Measurements from ENCODE around the gene TMEM132D. TPM values are rescaled to one million over a fixed set of nuclear protein-coding genes. Genes with fewer than 3 reads are reported as not detected.

The TMEM132D gene
- total RNA-seq, 1 donor from 2014 or later = 1.1 TPM

GRCh38 chr12:129230995-129231394 lies 672.8 kb downstream of the TMEM132D start:
- Histone ChIP-seq H2AFZ (replicated peaks) (no peak overlapping the region), H3K4me3 (no peak overlapping the region), H3K79me2 (ENCODE audit: low read depth) (no peaks in the 10 kb centered on the region), H4K20me1 (ENCODE audit: low read depth) (no peaks in the 10 kb centered on the region), H3K27ac (no peak overlapping the region), H3K4me1 (peaks cover 12% of the 10 kb centered on the region), H3K4me2 (no peak overlapping the region), H3K36me3 (no peaks in the 10 kb centered on the region), H3F3A (ENCODE audit: low read depth) (peaks cover 9% of the 10 kb centered on the region), H3K9ac (no peak overlapping the region), H3K27me3 (no peaks in the 10 kb centered on the region), H3K9me3 (ENCODE audit: low read depth) (no peaks in the 10 kb centered on the region)
- Mint-ChIP-seq H3K4me3 (no peak overlapping the region), H3K36me3 (no peaks in the 10 kb centered on the region), H3K9me3 (no peaks in the 10 kb centered on the region), H3K27me3 (ENCODE audit: insufficient read depth, low read depth) (peaks cover 4% of the 10 kb centered on the region), H3K4me1 (peaks cover 41% of the 10 kb centered on the region), H3K27ac (peak overlapping the region; percentile 21)
- no peak for DNase-seq (ENCODE audit: low spot score)
- TF ChIP-seq EZH2 (IDR thresholded peaks at IDR 0.05) = no peak

DNA sequence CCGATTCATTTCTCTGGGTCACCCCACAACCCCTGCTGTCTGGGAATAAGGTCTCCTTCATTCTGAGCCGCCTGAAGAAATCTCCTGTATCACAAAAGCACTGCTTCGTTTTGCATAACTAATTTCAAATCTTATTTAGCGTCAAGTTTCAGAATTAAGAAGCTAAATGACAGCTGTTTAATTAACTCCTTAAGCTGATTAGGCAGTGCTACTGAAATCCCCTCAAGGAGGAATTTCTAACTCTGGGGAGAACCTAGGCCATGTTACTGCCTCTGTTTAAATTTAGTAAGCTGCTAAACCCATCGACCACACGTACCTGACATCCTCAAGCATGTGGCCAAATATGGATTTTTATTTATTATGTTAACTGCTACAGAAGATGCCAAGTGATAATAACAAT lies 677.0 kb downstream of the TMEM132D start:
- no peaks in the 10 kb centered on the region for H4K20me1 ChIP-seq (ENCODE audit: low read depth)
- no peaks in the 10 kb centered on the region for H3K27me3 ChIP-seq
- no peak overlapping the region for H3K4me3 ChIP-seq
- no peaks in the 10 kb centered on the region for H3K36me3 Mint-ChIP-seq
- peak; percentile 34 for DNase-seq (ENCODE audit: low spot score)
- H3K79me2 ChIP-seq (ENCODE audit: low read depth) = no peaks in the 10 kb centered on the region
- H3K4me1 Mint-ChIP-seq = peaks cover 21% of the 10 kb centered on the region
- H3K4me1 ChIP-seq = peaks cover 12% of the 10 kb centered on the region
- H3K36me3 ChIP-seq = no peaks in the 10 kb centered on the region
- no peaks in the 10 kb centered on the region for H3K9me3 ChIP-seq (ENCODE audit: low read depth)
- peak overlapping the region; percentile 84 for H3K27ac Mint-ChIP-seq
- TF ChIP-seq CTCF (IDR thresholded peaks at IDR 0.05) (no peak), EZH2phosphoT487 (IDR thresholded peaks at IDR 0.05) (no peak), EZH2 (IDR thresholded peaks at IDR 0.05) (no peak)
- no peak overlapping the region for H3K27ac ChIP-seq
- no peak overlapping the region for H3K4me3 Mint-ChIP-seq
- H3K27me3 Mint-ChIP-seq (ENCODE audit: insufficient read depth, low read depth) = peaks cover 4% of the 10 kb centered on the region
- peak overlapping the region; percentile 45 for H3K4me2 ChIP-seq
- peaks cover 9% of the 10 kb centered on the region for H3F3A ChIP-seq (ENCODE audit: low read depth)
- no peak overlapping the region for H2AFZ ChIP-seq (replicated peaks)
- no peak overlapping the region for H3K9ac ChIP-seq
- H3K9me3 Mint-ChIP-seq = no peaks in the 10 kb centered on the region

- no peaks in the 10 kb centered on the region for H3K27me3 ChIP-seq
- H3K4me2 ChIP-seq = no peak overlapping the region
- H3K36me3 Mint-ChIP-seq = no peaks in the 10 kb centered on the region
- no peak for DNase-seq (ENCODE audit: low spot score)
- H3K9ac ChIP-seq = no peak overlapping the region
- H3F3A ChIP-seq (ENCODE audit: low read depth) = peaks cover 9% of the 10 kb centered on the region
- no peaks in the 10 kb centered on the region for H3K79me2 ChIP-seq (ENCODE audit: low read depth)
- H3K9me3 ChIP-seq (ENCODE audit: low read depth) = no peaks in the 10 kb centered on the region
- no peaks in the 10 kb centered on the region for H3K9me3 Mint-ChIP-seq
- no peak overlapping the region for H2AFZ ChIP-seq (replicated peaks)
- no peak overlapping the region for H3K27ac Mint-ChIP-seq
- no peak overlapping the region for H3K27ac ChIP-seq
- H4K20me1 ChIP-seq (ENCODE audit: low read depth) = no peaks in the 10 kb centered on the region
- TF ChIP-seq EZH2phosphoT487 (IDR thresholded peaks at IDR 0.05) (no peak), EZH2 (IDR thresholded peaks at IDR 0.05) (no peak), CTCF (IDR thresholded peaks at IDR 0.05) (no peak)
- peaks cover 3% of the 10 kb centered on the region for H3K27me3 Mint-ChIP-seq (ENCODE audit: insufficient read depth, low read depth)
- peaks cover 13% of the 10 kb centered on the region for H3K4me1 Mint-ChIP-seq
- H3K4me3 ChIP-seq = no peak overlapping the region
- peaks cover 12% of the 10 kb centered on the region for H3K4me1 ChIP-seq
- H3K4me3 Mint-ChIP-seq = no peak overlapping the region
- no peaks in the 10 kb centered on the region for H3K36me3 ChIP-seq
Measured at GRCh38 chr12:129226005-129226404, 677.8 kb downstream of the TMEM132D start.

DNA sequence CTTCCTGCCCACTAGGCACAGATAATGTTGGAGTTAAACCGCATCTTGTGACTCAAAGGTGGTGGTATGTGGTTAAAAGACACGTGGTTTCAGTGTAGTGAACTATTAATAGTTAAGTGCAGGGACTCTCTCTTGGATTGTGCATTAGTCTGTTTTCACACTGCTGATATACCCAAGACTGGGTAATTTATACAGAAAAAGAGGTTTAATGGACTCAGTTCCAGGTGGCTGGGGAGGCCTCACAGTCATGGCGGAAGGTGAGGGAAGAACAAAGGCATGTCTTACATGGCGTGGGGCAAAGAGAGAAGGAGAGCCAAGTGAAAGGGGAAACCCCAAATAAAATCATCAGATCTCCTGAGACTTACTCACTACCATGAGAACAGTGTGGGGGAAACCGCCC lies 688.3 kb downstream of the TMEM132D start:
- H3K36me3 Mint-ChIP-seq = peaks cover 12% of the 10 kb centered on the region
- peaks cover 18% of the 10 kb centered on the region for H3K9me3 Mint-ChIP-seq
- H3K9ac ChIP-seq = no peak overlapping the region

More for the DNA sequence above, 688.3 kb downstream of the TMEM132D start:
- H3K27me3 Mint-ChIP-seq (ENCODE audit: insufficient read depth, low read depth) = no peaks in the 10 kb centered on the region
- H3K9me3 ChIP-seq (ENCODE audit: low read depth) = no peaks in the 10 kb centered on the region
- H3K4me3 ChIP-seq = no peak overlapping the region
- no peaks in the 10 kb centered on the region for H3K36me3 ChIP-seq
- no peak for TF ChIP-seq EZH2phosphoT487 (IDR thresholded peaks at IDR 0.05)
- TF ChIP-seq CTCF (IDR thresholded peaks at IDR 0.05) = no peak
- no peak for TF ChIP-seq EZH2 (IDR thresholded peaks at IDR 0.05)
- H3K4me3 Mint-ChIP-seq = no peak overlapping the region
- DNase-seq (ENCODE audit: low spot score) = no peak
- no peaks in the 10 kb centered on the region for H3K79me2 ChIP-seq (ENCODE audit: low read depth)
- no peak overlapping the region for H3K27ac Mint-ChIP-seq
- no peaks in the 10 kb centered on the region for H3K4me1 ChIP-seq
- peaks cover 20% of the 10 kb centered on the region for H3K4me1 Mint-ChIP-seq
- H4K20me1 ChIP-seq (ENCODE audit: low read depth) = no peaks in the 10 kb centered on the region
- H3F3A ChIP-seq (ENCODE audit: low read depth) = no peaks in the 10 kb centered on the region
- no peak overlapping the region for H3K27ac ChIP-seq
- no peak overlapping the region for H2AFZ ChIP-seq (replicated peaks)
- H3K4me2 ChIP-seq = no peak overlapping the region
- no peaks in the 10 kb centered on the region for H3K27me3 ChIP-seq
